ENCODE measurements around the gene CCR7.
A peak's percentile ranks its signal among the peaks of the same experiment; 100 is the strongest.

The CCR7 gene

DNA sequence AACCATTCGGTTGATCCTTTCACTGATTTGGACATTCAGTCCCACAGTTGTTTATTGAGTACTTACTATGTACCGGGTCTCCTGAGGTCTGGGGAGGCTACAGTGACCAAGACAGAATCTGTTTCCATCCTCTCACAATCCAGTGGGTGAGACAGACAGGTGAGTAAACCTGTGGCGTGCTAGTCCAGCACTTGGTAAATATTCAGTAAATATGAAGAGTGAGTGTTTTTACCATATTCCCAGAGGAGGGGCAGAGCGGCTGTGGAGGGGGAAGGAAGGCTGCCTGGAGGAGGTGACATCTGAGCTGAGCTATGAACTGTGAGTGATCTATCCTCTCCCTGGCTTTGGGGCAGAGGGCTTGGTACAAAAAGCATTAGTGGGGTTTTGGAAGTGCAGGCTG is 31.4 kb downstream of the CCR7 start:
- no peak for DNase-seq

DNA sequence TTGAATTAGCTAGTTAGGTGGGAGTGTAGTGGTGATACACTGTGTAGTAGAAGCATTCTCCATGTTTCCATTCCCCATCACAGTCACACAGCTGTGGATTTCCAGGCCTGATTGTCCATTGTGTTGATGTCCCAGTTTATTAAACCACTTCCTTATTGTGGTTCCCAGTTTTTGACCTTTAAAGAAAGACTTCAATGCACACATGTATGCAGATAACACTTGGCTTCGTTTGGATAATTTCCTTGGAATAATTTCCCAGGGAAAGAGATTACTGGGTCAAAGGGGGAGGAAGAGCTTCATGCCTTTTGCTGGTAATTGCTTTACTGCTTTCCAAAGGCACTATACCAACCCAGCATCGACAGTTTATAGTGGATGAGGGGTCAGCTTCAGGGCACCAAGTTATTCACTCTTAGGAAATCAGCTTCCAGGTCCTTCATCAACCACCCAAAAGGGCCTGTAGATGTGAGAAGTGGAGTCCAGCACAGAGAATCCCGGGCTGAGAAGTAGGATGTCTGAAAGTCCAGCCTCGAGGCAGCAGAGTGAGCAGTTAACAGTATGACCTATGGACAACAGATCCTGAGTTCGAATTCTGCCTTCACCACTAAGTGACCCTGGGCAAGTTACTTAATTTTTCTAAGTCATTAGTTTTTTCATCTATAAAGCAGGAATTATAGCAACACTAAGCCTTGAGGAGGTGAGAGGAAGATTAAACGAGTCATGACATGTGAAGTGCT is 32.6 kb downstream of the CCR7 start:
- DNase-seq: peak; percentile 2

GRCh38 chr17:40531051-40531991 is 34.0 kb downstream of the CCR7 start:
- peak; percentile 92 for DNase-seq

- no peak for DNase-seq
Observed at GRCh38 chr17:40530531-40530994, 34.7 kb downstream of the CCR7 start.

DNA sequence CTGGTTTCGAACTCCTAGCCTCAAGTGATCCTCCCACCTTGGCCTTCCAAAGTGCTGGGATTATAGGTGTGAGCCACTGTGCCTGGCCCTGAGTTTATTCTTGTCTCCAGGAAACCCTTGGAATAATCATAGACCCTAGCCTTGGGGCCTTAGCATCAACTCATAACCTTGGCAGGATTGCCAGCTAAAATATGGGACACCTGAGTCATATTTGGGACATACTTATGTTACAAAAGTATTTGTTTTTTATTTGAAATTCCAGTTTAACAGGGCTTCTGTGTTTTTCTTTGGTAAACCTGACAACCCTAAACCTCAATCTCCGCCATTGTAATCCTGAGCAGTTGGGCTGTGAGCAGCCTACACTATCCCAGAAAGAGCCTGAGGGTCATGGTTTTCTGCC is 35.3 kb downstream of the CCR7 start:
- no peak for DNase-seq

GRCh38 chr17:40528692-40529417 is 36.4 kb downstream of the CCR7 start:
- no peak for DNase-seq

DNA sequence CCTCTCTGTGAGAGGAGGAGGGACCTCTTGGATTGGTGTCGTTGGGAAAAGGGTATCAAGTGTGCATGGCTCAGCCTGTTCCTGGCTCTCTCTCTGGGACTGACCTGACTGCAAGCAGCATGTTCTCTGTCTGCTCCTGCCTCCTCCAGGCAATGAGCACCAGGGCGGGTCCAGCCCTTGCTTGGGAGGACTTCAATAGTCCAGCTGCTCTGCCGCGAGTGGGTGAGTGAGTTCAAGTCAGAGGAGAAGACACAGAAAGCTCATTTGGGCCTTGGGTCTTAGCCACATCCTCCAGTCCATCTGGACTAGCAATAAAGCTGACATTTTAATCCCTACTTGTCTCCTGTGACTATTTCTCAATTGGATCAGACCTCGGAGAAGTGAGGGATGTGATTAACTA is 38.6 kb downstream of the CCR7 start:
- no peak for DNase-seq

- DNase-seq: no peak
Observed at GRCh38 chr17:40525294-40525693, 40.0 kb downstream of the CCR7 start.

DNA sequence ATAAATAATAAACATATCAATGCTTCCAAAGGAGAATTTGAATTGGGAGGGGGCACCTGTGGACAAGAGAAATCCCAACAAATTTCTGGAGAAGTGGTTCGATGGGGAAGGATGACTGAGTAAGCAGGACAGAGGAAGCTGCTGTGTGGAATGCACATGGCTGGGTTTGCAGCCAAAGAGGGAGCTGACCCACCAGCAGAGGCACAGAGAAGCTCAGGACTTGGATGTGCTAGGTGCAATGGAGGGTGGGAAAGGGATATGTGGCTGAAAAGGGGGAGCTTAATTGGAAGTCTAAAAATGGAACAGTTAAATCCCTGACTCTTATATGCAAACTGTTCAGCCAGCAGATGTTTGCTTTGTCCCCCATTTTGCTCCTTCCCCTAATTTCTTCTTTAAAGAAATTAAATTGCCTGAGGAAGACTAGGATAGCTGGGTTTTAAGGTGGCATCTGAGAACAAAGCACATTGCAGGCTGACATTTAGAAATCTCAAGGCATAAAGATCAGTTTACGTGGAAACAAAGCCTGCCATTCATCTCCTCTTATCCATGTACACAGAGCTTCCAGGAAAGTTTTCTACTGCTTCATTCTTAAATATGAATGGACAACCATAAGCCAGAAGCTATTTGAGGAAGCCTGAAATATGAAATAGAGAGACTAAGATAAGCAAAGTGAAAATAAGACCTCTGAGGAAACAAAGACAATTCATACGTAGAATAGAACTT is 40.9 kb downstream of the CCR7 start:
- DNase-seq: no peak

DNA sequence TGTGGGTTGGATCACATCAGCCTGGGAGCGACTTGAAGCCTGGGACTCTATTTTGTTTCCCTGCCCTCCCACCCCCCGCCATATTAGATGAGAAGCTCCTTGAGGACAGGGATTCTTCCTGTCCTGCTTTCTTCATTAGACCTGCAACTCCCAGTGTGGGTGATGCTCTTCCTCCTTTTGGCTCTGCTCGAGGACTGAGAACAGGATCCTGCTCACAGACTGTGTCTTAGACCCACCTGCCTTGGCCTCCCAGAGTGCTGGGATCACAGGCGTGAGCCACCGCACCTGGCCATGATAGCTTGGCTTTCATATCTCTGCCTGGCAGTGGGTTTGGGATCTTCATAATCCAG is 42.3 kb downstream of the CCR7 start:
- no peak for DNase-seq

DNA sequence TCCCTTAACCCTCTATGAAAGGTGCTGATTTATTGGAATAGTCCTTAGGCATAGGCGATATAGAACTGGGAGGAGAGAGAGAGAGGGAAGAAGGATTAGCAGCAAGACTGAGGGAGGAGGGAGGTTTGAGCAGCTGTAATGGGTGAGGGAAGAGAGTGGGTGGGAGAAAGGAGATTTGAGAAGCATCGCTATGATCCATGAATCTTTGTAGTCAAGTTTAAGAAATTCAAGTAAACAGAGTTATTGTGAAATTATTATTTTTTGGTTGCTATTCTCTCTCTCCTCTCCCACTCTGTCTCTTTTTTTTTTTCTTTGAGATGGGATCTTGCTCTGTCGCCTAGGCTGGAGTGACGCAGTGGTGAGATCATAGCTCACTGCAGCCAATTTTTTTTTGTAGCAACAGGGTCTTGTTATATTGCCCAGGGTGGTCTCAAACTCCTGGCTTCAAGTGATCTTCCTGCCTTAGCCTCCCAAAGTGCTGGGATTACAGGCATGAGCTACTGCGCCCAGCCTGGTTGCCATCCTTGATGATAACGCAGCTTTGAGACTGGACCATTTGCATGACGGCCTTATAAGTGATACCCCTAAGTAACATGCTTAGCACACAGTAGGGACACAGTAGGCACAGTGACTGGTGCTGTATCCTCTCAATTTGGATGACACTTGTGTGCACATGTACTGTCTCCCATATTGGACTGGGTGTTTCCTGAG is 42.9 kb downstream of the CCR7 start:
- no peak for DNase-seq

GRCh38 chr17:40520991-40521453 is 44.2 kb downstream of the CCR7 start:
- DNase-seq: no peak

GRCh38 chr17:40519089-40519775 is 46.0 kb downstream of the CCR7 start:
- DNase-seq: no peak

DNA sequence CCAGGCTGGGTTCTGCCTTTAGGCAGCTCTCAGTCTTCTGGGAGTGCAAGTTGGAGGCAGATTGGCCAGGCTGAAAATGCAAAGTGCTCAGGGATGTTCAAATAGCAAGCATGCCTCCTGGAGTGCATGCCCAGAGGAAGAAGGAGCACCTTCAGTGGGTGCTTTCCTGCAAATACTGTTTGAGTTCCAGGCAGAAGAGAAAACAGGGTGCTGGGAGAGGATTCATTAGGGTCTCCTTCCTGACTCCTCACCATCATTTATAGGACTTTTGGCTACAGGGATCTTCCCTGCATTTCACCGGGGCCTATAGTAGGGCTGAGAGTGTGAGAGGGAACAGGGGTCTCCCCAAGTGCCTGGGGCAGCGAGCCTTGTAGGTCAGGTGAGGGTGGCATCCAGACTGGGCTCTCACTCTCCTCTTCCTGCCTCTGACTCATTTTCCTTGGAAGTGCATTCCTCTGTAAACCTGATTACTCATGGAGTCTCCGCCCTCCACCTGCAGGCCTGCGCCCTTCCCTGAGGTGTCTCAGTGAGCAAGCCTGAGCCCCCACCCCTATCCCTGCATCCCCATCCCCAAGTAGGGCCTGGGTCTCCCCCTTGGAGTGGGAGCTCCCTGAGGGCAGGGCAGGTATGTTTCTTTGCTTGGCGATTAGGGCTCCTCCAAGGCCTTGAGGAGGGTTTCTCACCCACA is 46.7 kb downstream of the CCR7 start:
- no peak for DNase-seq

- no peak for DNase-seq
Observed at GRCh38 chr17:40517981-40518380, 47.3 kb downstream of the CCR7 start.

DNA sequence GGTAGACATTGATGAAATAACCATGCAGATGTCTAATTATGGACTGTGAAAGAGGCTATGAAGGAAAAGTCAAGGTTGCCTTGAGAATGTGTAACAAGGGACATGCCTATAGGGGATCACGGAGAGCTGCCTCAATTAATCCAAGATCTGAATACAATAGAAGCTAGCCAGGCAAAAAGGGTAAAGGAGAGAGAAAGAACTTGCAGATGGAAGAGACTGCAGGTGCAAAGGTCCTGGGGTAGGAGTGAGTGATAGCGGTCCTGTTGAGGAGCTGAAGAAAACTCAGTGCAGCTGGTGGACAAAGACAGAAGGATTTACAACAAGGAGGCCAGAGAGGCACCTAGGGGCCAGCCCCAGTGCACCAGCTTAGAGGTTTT is 48.0 kb downstream of the CCR7 start:
- DNase-seq: no peak

GRCh38 chr17:40516581-40517285 is 48.5 kb downstream of the CCR7 start:
- peak; percentile 66 for DNase-seq

DNA sequence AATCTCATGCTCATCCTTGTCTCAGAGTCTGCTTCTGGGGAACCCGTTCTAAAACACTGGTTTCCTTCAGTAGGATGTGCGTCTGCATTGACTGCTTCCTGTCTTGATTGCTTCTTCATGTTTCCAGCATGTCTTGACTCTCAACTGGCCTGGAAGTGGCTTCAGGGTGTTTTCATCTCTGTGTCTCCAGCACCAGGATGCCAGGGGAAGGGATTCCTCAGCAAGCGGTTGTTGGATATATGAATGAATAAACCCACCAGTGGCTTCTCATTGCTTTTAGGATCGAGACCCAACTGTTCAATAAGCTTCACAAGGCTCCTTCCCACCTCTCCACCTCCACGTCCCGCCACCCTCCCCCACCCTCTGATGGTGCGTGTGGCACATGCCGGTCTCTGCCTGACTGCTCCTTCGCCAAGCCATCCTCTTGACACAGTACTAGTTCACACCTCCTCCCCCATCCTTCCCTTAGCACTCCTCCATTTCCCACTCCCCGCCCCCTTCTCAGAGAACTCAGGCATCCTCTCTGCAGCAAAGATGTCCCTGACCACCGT is 49.7 kb downstream of the CCR7 start:
- peak; percentile 48 for DNase-seq

DNA sequence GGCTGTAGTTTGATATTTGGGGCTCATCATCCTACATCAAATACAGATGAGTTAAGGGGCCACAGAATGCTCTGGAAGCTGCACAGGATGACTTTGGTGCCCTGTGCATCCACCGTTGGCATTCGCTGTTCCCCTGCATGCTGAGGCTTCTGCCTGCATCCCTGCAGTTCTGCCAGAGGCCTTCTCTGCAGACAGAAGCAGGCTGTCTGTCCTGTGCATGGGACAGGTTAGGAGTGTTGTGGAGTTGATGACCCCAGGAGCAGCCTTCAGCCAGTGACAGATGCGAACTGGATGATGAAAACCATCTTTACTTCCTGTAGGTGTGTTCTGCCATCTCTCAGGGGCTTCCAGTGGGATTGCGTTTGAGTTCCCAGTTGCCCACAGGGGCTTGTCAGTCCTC is 50.3 kb downstream of the CCR7 start:
- no peak for DNase-seq
